Body of pancreas (tissue), 4 donors: Measurements from ENCODE around the gene GLB1L2.
"Not testable (repeated sequence)": the region's sequence is repeated elsewhere in the genome, so short reads cannot be mapped to it uniquely, and the experiment has no call there.

ENCODE experiments used
- CTCF ChIP-seq, 7 experiments: fragments of 450-650 bp in 4 of 7; fragments of 200-600 bp in 3 of 7; sonication (generic) in 3 of 7; IDR thresholded peaks; one replicate each; pipeline ENCODE4 v1.5.1; 2016 to 2019; ENCODE audit warnings: antibody characterized with exemption in 7 of 7
- POLR2A ChIP-seq, 3 donors: fragments of 450-650 bp; IDR thresholded peaks; one replicate each; pipeline ENCODE4 v1.6.1; 2016; ENCODE audit warnings: antibody characterized with exemption in 3 of 3, mild to moderate bottlenecking in 2 of 3

- not testable (repeated sequence) for TF ChIP-seq CTCF, POLR2A (IDR thresholded peaks at IDR 0.05)
These were observed 10.4 kb upstream of the GLB1L2 start for GRCh38 chr11:134321373-134321772.
